ENCODE data around the gene FOXP1. TPM values are rescaled to one million over a fixed set of nuclear protein-coding genes. Genes with fewer than 3 reads are reported as not detected.

The FOXP1 gene
- total and polyA plus RNA-seq, 4 donors, result 4.9 to 35.4 (median 32.0) TPM

- Histone ChIP-seq H3K36me3 (ENCODE audit: control insufficient read depth in 4 of 4, insufficient read depth in 3 of 4, low read depth in 1 of 4, low read length in 3 of 4) (peaks cover 0 to 5% (median 2%) of the 10 kb centered on the region in 4 donors), H3K27ac (ENCODE audit: low read depth in 1 of 2, low read length in 2 of 2) (no peak overlapping the region), H3K4me3 (ENCODE audit: low read depth in 1 of 3, low read length in 3 of 3) (no peak overlapping the region), H3K9me3 (ENCODE audit: control insufficient read depth in 4 of 4, low read length in 3 of 4) (no peaks in the 10 kb centered on the region), H3K4me1 (ENCODE audit: control insufficient read depth in 4 of 4, insufficient read depth in 4 of 4, low read length in 3 of 4) (peaks cover 4 to 12% (median 8%) of the 10 kb centered on the region in 4 donors), H3K27me3 (ENCODE audit: control insufficient read depth in 4 of 4, insufficient read depth in 4 of 4, low read length in 3 of 4) (no peaks in the 10 kb centered on the region), H3K9ac (ENCODE audit: low read depth in 1 of 2, low read length in 2 of 2) (no peak overlapping the region)
- TF ChIP-seq GABPA (IDR thresholded peaks at IDR 0.05 in 1 of 2, conservative IDR thresholded peaks at IDR 0.05 in 1 of 2) (no peak), FOXA2 (IDR thresholded peaks at IDR 0.05) (no peak), MAX (IDR thresholded peaks at IDR 0.05) (no peak), FOXA1 (IDR thresholded peaks at IDR 0.05) (no peak), JUND (IDR thresholded peaks at IDR 0.05) (no peak), HNF4G (IDR thresholded peaks at IDR 0.05) (no peak), EGR1 (IDR thresholded peaks at IDR 0.05; ENCODE audit: low read depth in 2 of 2) (no peak)
- DNase-seq (ENCODE audit: low spot score), result no peak
- 92% methylated on average over 3 of the region's 3 CpGs for WGBS
Measured at GRCh38 chr3:71101014-71101413, 482.5 kb downstream of the FOXP1 start.

- no peak for DNase-seq (ENCODE audit: low spot score)
- Histone ChIP-seq H3K4me1 (ENCODE audit: control insufficient read depth in 4 of 4, insufficient read depth in 4 of 4, low read length in 3 of 4) (peaks cover 4 to 12% (median 8%) of the 10 kb centered on the region in 4 donors), H3K27ac (ENCODE audit: low read depth in 1 of 2, low read length in 2 of 2) (no peak overlapping the region), H3K36me3 (ENCODE audit: control insufficient read depth in 4 of 4, insufficient read depth in 3 of 4, low read depth in 1 of 4, low read length in 3 of 4) (peaks cover 0 to 5% (median 2%) of the 10 kb centered on the region in 4 donors), H3K9me3 (ENCODE audit: control insufficient read depth in 4 of 4, low read length in 3 of 4) (no peaks in the 10 kb centered on the region), H3K27me3 (ENCODE audit: control insufficient read depth in 4 of 4, insufficient read depth in 4 of 4, low read length in 3 of 4) (no peaks in the 10 kb centered on the region), H3K4me3 (ENCODE audit: low read depth in 1 of 3, low read length in 3 of 3) (no peak overlapping the region), H3K9ac (ENCODE audit: low read depth in 1 of 2, low read length in 2 of 2) (no peak overlapping the region)
- WGBS, result 74% methylated on average over 6 of the region's 6 CpGs
- TF ChIP-seq, protein P1, sequence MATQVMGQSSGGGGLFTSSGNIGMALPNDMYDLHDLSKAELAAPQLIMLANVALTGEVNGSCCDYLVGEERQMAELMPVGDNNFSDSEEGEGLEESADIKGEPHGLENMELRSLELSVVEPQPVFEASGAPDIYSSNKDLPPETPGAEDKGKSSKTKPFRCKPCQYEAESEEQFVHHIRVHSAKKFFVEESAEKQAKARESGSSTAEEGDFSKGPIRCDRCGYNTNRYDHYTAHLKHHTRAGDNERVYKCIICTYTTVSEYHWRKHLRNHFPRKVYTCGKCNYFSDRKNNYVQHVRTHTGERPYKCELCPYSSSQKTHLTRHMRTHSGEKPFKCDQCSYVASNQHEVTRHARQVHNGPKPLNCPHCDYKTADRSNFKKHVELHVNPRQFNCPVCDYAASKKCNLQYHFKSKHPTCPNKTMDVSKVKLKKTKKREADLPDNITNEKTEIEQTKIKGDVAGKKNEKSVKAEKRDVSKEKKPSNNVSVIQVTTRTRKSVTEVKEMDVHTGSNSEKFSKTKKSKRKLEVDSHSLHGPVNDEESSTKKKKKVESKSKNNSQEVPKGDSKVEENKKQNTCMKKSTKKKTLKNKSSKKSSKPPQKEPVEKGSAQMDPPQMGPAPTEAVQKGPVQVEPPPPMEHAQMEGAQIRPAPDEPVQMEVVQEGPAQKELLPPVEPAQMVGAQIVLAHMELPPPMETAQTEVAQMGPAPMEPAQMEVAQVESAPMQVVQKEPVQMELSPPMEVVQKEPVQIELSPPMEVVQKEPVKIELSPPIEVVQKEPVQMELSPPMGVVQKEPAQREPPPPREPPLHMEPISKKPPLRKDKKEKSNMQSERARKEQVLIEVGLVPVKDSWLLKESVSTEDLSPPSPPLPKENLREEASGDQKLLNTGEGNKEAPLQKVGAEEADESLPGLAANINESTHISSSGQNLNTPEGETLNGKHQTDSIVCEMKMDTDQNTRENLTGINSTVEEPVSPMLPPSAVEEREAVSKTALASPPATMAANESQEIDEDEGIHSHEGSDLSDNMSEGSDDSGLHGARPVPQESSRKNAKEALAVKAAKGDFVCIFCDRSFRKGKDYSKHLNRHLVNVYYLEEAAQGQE (IDR thresholded peaks at IDR 0.05), result no peak
- TF ChIP-seq NR2F2 (IDR thresholded peaks at IDR 0.05) (no peak), MAX (IDR thresholded peaks at IDR 0.05) (no peak), RAD21 (IDR thresholded peaks at IDR 0.05) (no peak), FOXA2 (IDR thresholded peaks at IDR 0.05) (no peak), JUND (IDR thresholded peaks at IDR 0.05) (no peak), HNF4G (IDR thresholded peaks at IDR 0.05) (no peak), ZBTB33 (IDR thresholded peaks at IDR 0.05) (no peak), ATF3 (IDR thresholded peaks at IDR 0.05) (no peak), GABPA (IDR thresholded peaks at IDR 0.05 in 1 of 2, conservative IDR thresholded peaks at IDR 0.05 in 1 of 2) (no peak), YY1 (IDR thresholded peaks at IDR 0.05) (no peak), EGR1 (IDR thresholded peaks at IDR 0.05; ENCODE audit: low read depth in 2 of 2) (no peak), RXRA (IDR thresholded peaks at IDR 0.05) (no peak), HNF4A (conservative IDR thresholded peaks at IDR 0.05) (no peak), FOXA1 (IDR thresholded peaks at IDR 0.05) (no peak), CTCF (IDR thresholded peaks at IDR 0.05; ENCODE audit: low read depth, low read length, missing input control) (no peak), TAF1 (conservative IDR thresholded peaks at IDR 0.05) (no peak), SP1 (IDR thresholded peaks at IDR 0.05) (no peak)
Measured at GRCh38 chr3:71099997-71100719, 483.4 kb downstream of the FOXP1 start.
